ENCODE results near the gene HNRNPC. TPM values are rescaled to one million over a fixed set of nuclear protein-coding genes. Genes with fewer than 3 reads are reported as not detected.

HNRNPC gene
- polyA plus RNA-seq, 1 donor (not counting 4 experiments of a cell fraction or from before 2014, with no cell fraction given): 871 TPM

DNA sequence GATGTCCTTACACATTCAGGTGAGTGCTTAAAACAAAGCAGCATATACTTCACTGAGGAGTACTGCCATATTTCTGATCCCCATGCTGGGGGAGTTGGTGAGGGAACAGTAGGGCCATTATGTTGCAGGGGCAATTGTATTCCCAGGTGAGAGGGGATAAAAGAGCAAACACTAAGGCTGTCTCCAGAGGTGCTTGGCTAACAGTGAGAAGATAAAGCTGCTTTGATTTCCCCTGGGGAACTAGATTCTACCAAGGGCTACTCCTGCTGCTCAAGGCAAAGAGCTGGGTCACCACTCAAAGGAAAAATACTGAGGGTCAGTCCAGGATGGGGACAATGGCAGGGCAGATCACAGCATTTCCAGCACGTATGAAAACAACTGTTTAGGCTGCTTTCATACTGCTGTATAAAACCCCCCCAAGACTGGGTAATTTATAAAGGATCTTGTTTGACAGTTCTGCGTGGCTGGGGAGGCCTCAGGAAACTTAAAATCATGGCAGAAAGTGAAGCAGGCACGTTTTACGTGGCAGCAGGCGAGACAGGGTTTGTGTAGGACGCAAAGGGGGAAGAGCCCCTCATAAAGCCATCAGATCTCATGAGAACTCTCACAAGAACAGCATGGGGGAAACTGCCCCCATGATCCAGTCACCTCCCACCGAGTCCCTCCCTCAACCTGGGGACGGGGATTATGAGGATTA lies 65.6 kb downstream of the HNRNPC start:
- no peaks in the 10 kb centered on the region for H3K79me2 ChIP-seq (ENCODE audit: control insufficient read depth, insufficient read depth, low read length)
- peaks cover 3% of the 10 kb centered on the region for H4K20me1 ChIP-seq (ENCODE audit: control insufficient read depth, extremely low read depth, insufficient read depth, low read length)
- no peak for DNase-seq (ENCODE audit: low read depth, low spot score)
- peaks cover 8 to 33% of the 10 kb centered on the region in 2 experiments for H3K36me3 ChIP-seq (ENCODE audit: control insufficient read depth in 2 of 2, extremely low read depth in 1 of 2, insufficient read depth in 2 of 2, low read length in 2 of 2)
- dilution Hi-C loops (cut with MboI; ENCODE audit: extremely low pct_ligation_motif_present, low sequenced_read_pairs): no loop called here
- FAIRE-seq: no peak
- no peak overlapping the region for H3K4me2 ChIP-seq (ENCODE audit: control insufficient read depth, extremely low read depth, insufficient read depth, low read depth, low read length)
- H3K9ac ChIP-seq (ENCODE audit: control insufficient read depth, extremely low read depth, insufficient read depth, low read length): no peak overlapping the region
- H2AFZ ChIP-seq (ENCODE audit: control insufficient read depth, low read length): no peak overlapping the region
- H3K9me1 ChIP-seq (ENCODE audit: control insufficient read depth, extremely low read depth, insufficient read depth, low read length): no peaks in the 10 kb centered on the region
- TF ChIP-seq CTCF (optimal IDR thresholded peaks at IDR 0.05 in 1 of 3, IDR thresholded peaks at IDR 0.05 in 1 of 3, conservative IDR thresholded peaks at IDR 0.05 in 1 of 3; ENCODE audit: extremely low read depth in 1 of 3, insufficient read depth in 2 of 3, low read length in 3 of 3): no peak
- TF ChIP-seq EZH2 (IDR thresholded peaks at IDR 0.05; ENCODE audit: low read length): no peak
- H3K27ac ChIP-seq (ENCODE audit: control insufficient read depth, insufficient read depth, low read length): no peak overlapping the region
- no peaks in the 10 kb centered on the region for H3K4me1 ChIP-seq (ENCODE audit: control insufficient read depth, extremely low read depth, insufficient read depth, low read length)
- H3K4me3 ChIP-seq (ENCODE audit: control insufficient read depth in 2 of 3, extremely low read depth in 1 of 3, insufficient read depth in 2 of 3, low read depth in 1 of 3, low read length in 3 of 3): no peak overlapping the region
- H3K27me3 ChIP-seq (ENCODE audit: control insufficient read depth, extremely low read depth, insufficient read depth, low read length): no peaks in the 10 kb centered on the region
- no peaks in the 10 kb centered on the region for H3K9me3 ChIP-seq (ENCODE audit: control insufficient read depth, low read depth, low read length)

DNA sequence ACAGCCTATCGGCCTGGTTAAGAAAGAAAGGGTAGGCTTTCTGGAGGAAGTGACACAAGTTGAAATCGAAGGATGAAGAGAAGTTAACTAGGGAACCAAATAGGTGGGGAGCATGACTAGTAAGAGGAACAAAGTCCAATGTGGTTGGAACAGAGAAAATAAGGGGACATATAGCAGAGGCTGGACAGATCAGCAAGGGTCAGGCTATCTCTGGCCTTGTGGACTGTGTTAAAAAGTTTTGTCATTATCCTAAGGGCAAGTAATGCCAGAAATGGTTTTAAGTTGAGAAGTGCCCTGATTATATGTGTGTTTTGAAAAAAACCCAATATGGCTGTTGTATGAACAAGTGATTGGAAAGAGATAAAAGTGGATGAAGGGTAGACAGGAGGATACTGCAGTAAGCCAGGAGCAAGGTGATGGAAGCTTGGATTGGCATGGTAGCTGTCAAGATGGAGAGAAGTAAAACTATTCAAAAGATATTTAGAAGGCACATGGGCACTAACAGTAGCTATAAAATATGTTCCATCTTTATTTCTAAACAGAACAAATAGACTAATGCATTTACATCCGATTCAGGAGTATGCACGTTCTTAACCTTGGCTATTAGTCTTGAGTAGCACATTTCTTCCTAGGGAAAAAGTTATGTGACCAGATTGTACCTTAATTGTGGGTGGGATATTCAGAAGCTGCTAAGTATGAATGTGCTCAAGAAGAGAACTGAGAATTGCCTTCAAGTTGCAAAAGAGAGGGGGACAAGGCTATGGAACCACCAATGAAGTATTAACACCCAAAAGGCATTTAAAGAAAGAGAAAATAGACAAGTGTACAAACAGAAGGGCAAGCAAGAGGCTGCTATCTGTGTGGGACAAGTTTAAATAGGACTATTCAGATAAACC lies 66.5 kb downstream of the HNRNPC start:
- Histone ChIP-seq H3K4me2 (ENCODE audit: control insufficient read depth, extremely low read depth, insufficient read depth, low read depth, low read length) (no peak overlapping the region), H3K4me1 (ENCODE audit: control insufficient read depth, extremely low read depth, insufficient read depth, low read length) (no peaks in the 10 kb centered on the region), H4K20me1 (ENCODE audit: control insufficient read depth, extremely low read depth, insufficient read depth, low read length) (peaks cover 3% of the 10 kb centered on the region), H3K9ac (ENCODE audit: control insufficient read depth, extremely low read depth, insufficient read depth, low read length) (no peak overlapping the region), H3K79me2 (ENCODE audit: control insufficient read depth, insufficient read depth, low read length) (no peaks in the 10 kb centered on the region), H3K9me3 (ENCODE audit: control insufficient read depth, low read depth, low read length) (no peaks in the 10 kb centered on the region), H3K4me3 (ENCODE audit: control insufficient read depth in 2 of 3, extremely low read depth in 1 of 3, insufficient read depth in 2 of 3, low read depth in 1 of 3, low read length in 3 of 3) (no peak overlapping the region), H3K9me1 (ENCODE audit: control insufficient read depth, extremely low read depth, insufficient read depth, low read length) (no peaks in the 10 kb centered on the region), H2AFZ (ENCODE audit: control insufficient read depth, low read length) (no peak overlapping the region), H3K36me3 (ENCODE audit: control insufficient read depth in 2 of 2, extremely low read depth in 1 of 2, insufficient read depth in 2 of 2, low read length in 2 of 2) (peaks cover 5 to 25% of the 10 kb centered on the region in 2 experiments), H3K27me3 (ENCODE audit: control insufficient read depth, extremely low read depth, insufficient read depth, low read length) (no peaks in the 10 kb centered on the region), H3K27ac (ENCODE audit: control insufficient read depth, insufficient read depth, low read length) (no peak overlapping the region)
- no peak for FAIRE-seq
- no peak for DNase-seq (ENCODE audit: low read depth, low spot score)
- dilution Hi-C loops (cut with MboI; ENCODE audit: extremely low pct_ligation_motif_present, low sequenced_read_pairs): no loop called here
- TF ChIP-seq EZH2 (IDR thresholded peaks at IDR 0.05; ENCODE audit: low read length): no peak
- TF ChIP-seq CTCF (optimal IDR thresholded peaks at IDR 0.05 in 1 of 3, IDR thresholded peaks at IDR 0.05 in 1 of 3, conservative IDR thresholded peaks at IDR 0.05 in 1 of 3; ENCODE audit: extremely low read depth in 1 of 3, insufficient read depth in 2 of 3, low read length in 3 of 3): no peak
